Activated CD8-positive, alpha-beta memory T cell treated with anti-CD3 and anti-CD28 coated beads, Interleukin-2, amount 50 U/mL, for 1 hour (primary cell): ENCODE results near the gene RTP2.

Experiments used
- DNase-seq: peaks from one replicate; pipeline ENCODE4 v3.0.0-alpha.2; 2020; ENCODE audit errors: extremely low read depth

RTP2 gene

GRCh38 chr3:187738331-187739093 is 36.2 kb upstream of the RTP2 start:
- DNase-seq = no peak

- no peak for DNase-seq
These were observed 35.6 kb upstream of the RTP2 start for GRCh38 chr3:187738071-187738330.

- no peak for DNase-seq
These were observed 35.2 kb upstream of the RTP2 start for GRCh38 chr3:187737368-187738070.

GRCh38 chr3:187737006-187737367 is 34.6 kb upstream of the RTP2 start:
- no peak for DNase-seq

GRCh38 chr3:187736418-187736871 is 34.1 kb upstream of the RTP2 start:
- no peak for DNase-seq

- no peak for DNase-seq
These were observed 33.5 kb upstream of the RTP2 start for GRCh38 chr3:187735837-187736236.

GRCh38 chr3:187735383-187735782 is 33.0 kb upstream of the RTP2 start:
- no peak for DNase-seq

- DNase-seq = no peak
These were observed 32.5 kb upstream of the RTP2 start for GRCh38 chr3:187734841-187735240.

- no peak for DNase-seq
These were observed 31.0 kb upstream of the RTP2 start for GRCh38 chr3:187733371-187733770.

- no peak for DNase-seq
These were observed 27.2 kb upstream of the RTP2 start for GRCh38 chr3:187729598-187729997.

- no peak for DNase-seq
These were observed 26.7 kb upstream of the RTP2 start for GRCh38 chr3:187728940-187729583.

GRCh38 chr3:187728248-187728647 is 25.9 kb upstream of the RTP2 start:
- no peak for DNase-seq

GRCh38 chr3:187726564-187726963 is 24.2 kb upstream of the RTP2 start:
- DNase-seq = no peak

GRCh38 chr3:187725653-187726370 is 23.5 kb upstream of the RTP2 start:
- DNase-seq = no peak

GRCh38 chr3:187725224-187725623 is 22.9 kb upstream of the RTP2 start:
- no peak for DNase-seq

GRCh38 chr3:187722206-187722612 is 19.9 kb upstream of the RTP2 start:
- no peak for DNase-seq

GRCh38 chr3:187721055-187721454 is 18.7 kb upstream of the RTP2 start:
- no peak for DNase-seq

GRCh38 chr3:187720337-187720670 is 17.9 kb upstream of the RTP2 start:
- no peak for DNase-seq

GRCh38 chr3:187719628-187720336 is 17.4 kb upstream of the RTP2 start:
- no peak for DNase-seq

GRCh38 chr3:187718802-187719201 is 16.4 kb upstream of the RTP2 start:
- no peak for DNase-seq

GRCh38 chr3:187717572-187717971 is 15.2 kb upstream of the RTP2 start:
- no peak for DNase-seq

- DNase-seq = no peak
These were observed 12.1 kb upstream of the RTP2 start for GRCh38 chr3:187714404-187714979.
